A549 (cell line): Measurements from ENCODE around the gene RACGAP1. TPM values are rescaled to one million over a fixed set of nuclear protein-coding genes. Genes with fewer than 3 reads are reported as not detected.

ENCODE experiments used
- ATAC-seq, 2 experiments: fragments of 200-7000 bp in 1 of 2; fragments of >200 bp in 1 of 2; cut with Nextera tagmentation in 1 of 2; cut with Tn5 transposase in 1 of 2; 3 replicates each; pipeline versions ENCODE4 v1.8.0 to v1.9.1; 2018 to 2020; ENCODE audit warnings: mild to moderate bottlenecking in 1 of 2, moderate library complexity in 1 of 2
- CTCF ChIA-PET: fragments of 300-600 bp; sonication (Branson Sonifier 250); formaldehyde crosslinking; extraction: SDS; loops from one replicate; lab custom pipeline; 2021; ENCODE audit warnings: antibody characterized with exemption, inconsistent platforms; lab: Yijun Ruan, JAX
- POLR2A ChIA-PET: fragments of 350-600 bp; formaldehyde crosslinking; extraction: SDS; loops from one replicate; lab custom pipeline; 2021; ENCODE audit warnings: antibody characterized with exemption, inconsistent platforms; lab: Yijun Ruan, JAX
- DNase-seq, 2 experiments: peaks; one replicate each; pipeline versions ENCODE4 v3.0.0 to v3.0.0-alpha.2; 2011 to 2016; ENCODE audit warnings: low read depth in 1 of 2, low spot score in 1 of 2
- FAIRE-seq: peaks from 2 replicates; lab custom pipeline; 2011; peaks lifted over from hg19 to GRCh38; lab: Jason Lieb, UNC
- H3K27ac ChIP-seq, 2 experiments: fragments of >200 bp; sonication (Bioruptor Twin); formaldehyde crosslinking; 3 replicates each; pipeline ENCODE4 v1.5.1; 2016 to 2017
- H3K4me1 ChIP-seq: fragments of >200 bp; sonication (Bioruptor Twin); formaldehyde crosslinking; 3 replicates; pipeline ENCODE4 v1.6.1; 2016
- H3K4me2 ChIP-seq: fragments of >200 bp; sonication (Bioruptor Twin); formaldehyde crosslinking; 3 replicates; pipeline ENCODE4 v1.6.1; 2016
- H3K4me3 ChIP-seq: fragments of >200 bp; sonication (Bioruptor Twin); formaldehyde crosslinking; 3 replicates; pipeline ENCODE4 v1.5.1; 2016
- H3K9me3 ChIP-seq: fragments of >200 bp; sonication (Bioruptor Twin); formaldehyde crosslinking; 3 replicates; pipeline ENCODE4 v1.6.1; 2016
- CBX2 ChIP-seq: fragments of 200-600 bp; sonication (generic); IDR thresholded peaks from 2 replicates; pipeline ENCODE4 v1.6.1; 2016; ENCODE audit warnings: low read depth, mild to moderate bottlenecking, borderline replicate concordance
- EHMT2 ChIP-seq: fragments of 200-600 bp; sonication (generic); IDR thresholded peaks from 2 replicates; pipeline ENCODE4 v1.6.1; 2016; ENCODE audit warnings: antibody characterized with exemption, low read depth, mild to moderate bottlenecking, moderate library complexity
- FOSB ChIP-seq: fragments of 250-450 bp; sonication (Bioruptor Pico); IDR thresholded peaks from 2 replicates; pipeline ENCODE4 v1.5.0; 2020; ENCODE audit warnings: mild to moderate bottlenecking, moderate library complexity
- HDAC2 ChIP-seq: fragments of 200-600 bp; sonication (generic); IDR thresholded peaks from 2 replicates; pipeline ENCODE4 v1.6.1; 2016
- HEYL ChIP-seq: fragments of 250-450 bp; sonication (Bioruptor Pico); IDR thresholded peaks from 2 replicates; pipeline ENCODE4 v1.8.0; 2021; ENCODE audit warnings: mild to moderate bottlenecking, moderate library complexity
- HOXA7 ChIP-seq: fragments of 250-450 bp; sonication (Bioruptor Pico); IDR thresholded peaks from 2 replicates; pipeline ENCODE4 v1.5.0; 2020; ENCODE audit warnings: mild to moderate bottlenecking, moderate library complexity
- MAFK ChIP-seq: fragments of 450-650 bp; IDR thresholded peaks from 2 replicates; pipeline ENCODE4 v1.6.1; 2014; ENCODE audit not compliant: partially characterized antibody
- MYC ChIP-seq: IDR thresholded peaks from 2 replicates; pipeline ENCODE4 v1.6.1; 2012; ENCODE audit warnings: mild to moderate bottlenecking, inconsistent platforms, low read length, improper control_type of control experiment, borderline replicate concordance
- NFE2L2 ChIP-seq: fragments of 150-350 bp; conservative IDR thresholded peaks from 2 replicates; pipeline ENCODE4 v1.6.1; 2014; ENCODE audit warnings: low read length
- PHF8 ChIP-seq: fragments of 200-600 bp; sonication (generic); IDR thresholded peaks from 2 replicates; pipeline ENCODE4 v1.6.1; 2016; ENCODE audit warnings: low read depth, mild to moderate bottlenecking, antibody characterized with exemption, moderate library complexity, borderline replicate concordance
- POLR2AphosphoS2 ChIP-seq: conservative IDR thresholded peaks from 2 replicates; pipeline ENCODE4 v1.6.1; 2012; ENCODE audit warnings: low read length, improper control_type of control experiment, inconsistent platforms
- REST ChIP-seq: fragments of 200-600 bp; sonication (generic); IDR thresholded peaks from 2 replicates; pipeline ENCODE4 v1.6.1; 2016; ENCODE audit warnings: antibody characterized with exemption, mild to moderate bottlenecking, moderate library complexity
- TFCP2L1 ChIP-seq: fragments of 250-450 bp; sonication (Bioruptor Pico); IDR thresholded peaks from 2 replicates; pipeline ENCODE4 v1.5.0; 2021; ENCODE audit warnings: mild to moderate bottlenecking
- TP53 ChIP-seq: fragments of 250-450 bp; sonication (Bioruptor Pico); IDR thresholded peaks from 2 replicates; pipeline ENCODE4 v1.5.0; 2021; ENCODE audit warnings: mild to moderate bottlenecking, moderate library complexity
- ZC3H11A ChIP-seq: fragments of 450-650 bp; IDR thresholded peaks from 2 replicates; pipeline ENCODE4 v1.6.1; 2014; ENCODE audit warnings: antibody characterized with exemption, mild to moderate bottlenecking
- ZSCAN20 ChIP-seq: fragments of 250-450 bp; sonication (Bioruptor Pico); IDR thresholded peaks from 2 replicates; pipeline ENCODE4 v1.8.0; 2022; ENCODE audit warnings: mild to moderate bottlenecking, moderate library complexity
- WGBS: methylation state at CpG from one replicate; pipeline ENCODE4 v1.1.6; 2017; ENCODE audit errors: missing lambda C conversion rate; 5-methylcytosine and 5-hydroxymethylcytosine counted together
- polyA plus RNA-seq, 4 experiments: library from polyadenylated mRNA; depleted of rRNA in 3 of 4; stranded (reverse); fragments of >200 nt; fragmentation: RNase III in 1 of 4; extraction: RNeasy Plus Mini Kit Qiagen cat#74134 plus additional on column Dnase treatment in 1 of 4; gene quantifications; 2 replicates in 3 of 4; 3 replicates in 1 of 4; pipeline ENCODE4 v1.2.3, GENCODE V29; 2011 to 2017
- TF ChIP-seq, protein P1 (sequence below): fragments of >200 bp; sonication (Bioruptor Twin); formaldehyde crosslinking; IDR thresholded peaks from 3 replicates; pipeline ENCODE4 v1.6.1; 2016
- TF ChIP-seq, protein P2 (sequence below): fragments of 450-650 bp; IDR thresholded peaks from 2 replicates; pipeline ENCODE4 v1.6.1; 2014; ENCODE audit warnings: antibody characterized with exemption
- TF ChIP-seq, protein P3 (sequence below): fragments of 250-450 bp; sonication (Bioruptor Pico); IDR thresholded peaks from 2 replicates; pipeline ENCODE4 v1.5.0; 2021; ENCODE audit warnings: mild to moderate bottlenecking, moderate library complexity, borderline replicate concordance
- TF ChIP-seq, protein P4 (sequence below): IDR thresholded peaks from 2 replicates; pipeline ENCODE4 v1.6.1; 2012

The RACGAP1 gene
- polyA plus RNA-seq, 2 of the 4 experiments (the other 2 are of a cell fraction) = 103 to 107 TPM

- Histone ChIP-seq H3K4me3 (no peak overlapping the region), H3K4me2 (no peak overlapping the region)
- no peak for ATAC-seq
- POLR2A ChIA-PET = no interaction called here
- no peak for TF ChIP-seq HOXA7 (CRISPR knock-in tag)
- TF ChIP-seq TFCP2L1 = no peak
- TF ChIP-seq NFE2L2 = no peak
- no peak for TF ChIP-seq EHMT2
- TF ChIP-seq REST = no peak
- TF ChIP-seq MAFK = no peak
- TF ChIP-seq, protein P1, sequence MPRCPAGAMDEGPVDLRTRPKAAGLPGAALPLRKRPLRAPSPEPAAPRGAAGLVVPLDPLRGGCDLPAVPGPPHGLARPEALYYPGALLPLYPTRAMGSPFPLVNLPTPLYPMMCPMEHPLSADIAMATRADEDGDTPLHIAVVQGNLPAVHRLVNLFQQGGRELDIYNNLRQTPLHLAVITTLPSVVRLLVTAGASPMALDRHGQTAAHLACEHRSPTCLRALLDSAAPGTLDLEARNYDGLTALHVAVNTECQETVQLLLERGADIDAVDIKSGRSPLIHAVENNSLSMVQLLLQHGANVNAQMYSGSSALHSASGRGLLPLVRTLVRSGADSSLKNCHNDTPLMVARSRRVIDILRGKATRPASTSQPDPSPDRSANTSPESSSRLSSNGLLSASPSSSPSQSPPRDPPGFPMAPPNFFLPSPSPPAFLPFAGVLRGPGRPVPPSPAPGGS = no peak
- no peak for TF ChIP-seq ZC3H11A
- no peak for TF ChIP-seq HDAC2
- no peak for TF ChIP-seq FOSB
- no peak for TF ChIP-seq CBX2
- TF ChIP-seq, protein P2, sequence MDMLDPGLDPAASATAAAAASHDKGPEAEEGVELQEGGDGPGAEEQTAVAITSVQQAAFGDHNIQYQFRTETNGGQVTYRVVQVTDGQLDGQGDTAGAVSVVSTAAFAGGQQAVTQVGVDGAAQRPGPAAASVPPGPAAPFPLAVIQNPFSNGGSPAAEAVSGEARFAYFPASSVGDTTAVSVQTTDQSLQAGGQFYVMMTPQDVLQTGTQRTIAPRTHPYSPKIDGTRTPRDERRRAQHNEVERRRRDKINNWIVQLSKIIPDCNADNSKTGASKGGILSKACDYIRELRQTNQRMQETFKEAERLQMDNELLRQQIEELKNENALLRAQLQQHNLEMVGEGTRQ = no peak
- no peak for TF ChIP-seq TP53 (CRISPR knock-in tag)
- TF ChIP-seq PHF8 = no peak
- TF ChIP-seq, protein P3, sequence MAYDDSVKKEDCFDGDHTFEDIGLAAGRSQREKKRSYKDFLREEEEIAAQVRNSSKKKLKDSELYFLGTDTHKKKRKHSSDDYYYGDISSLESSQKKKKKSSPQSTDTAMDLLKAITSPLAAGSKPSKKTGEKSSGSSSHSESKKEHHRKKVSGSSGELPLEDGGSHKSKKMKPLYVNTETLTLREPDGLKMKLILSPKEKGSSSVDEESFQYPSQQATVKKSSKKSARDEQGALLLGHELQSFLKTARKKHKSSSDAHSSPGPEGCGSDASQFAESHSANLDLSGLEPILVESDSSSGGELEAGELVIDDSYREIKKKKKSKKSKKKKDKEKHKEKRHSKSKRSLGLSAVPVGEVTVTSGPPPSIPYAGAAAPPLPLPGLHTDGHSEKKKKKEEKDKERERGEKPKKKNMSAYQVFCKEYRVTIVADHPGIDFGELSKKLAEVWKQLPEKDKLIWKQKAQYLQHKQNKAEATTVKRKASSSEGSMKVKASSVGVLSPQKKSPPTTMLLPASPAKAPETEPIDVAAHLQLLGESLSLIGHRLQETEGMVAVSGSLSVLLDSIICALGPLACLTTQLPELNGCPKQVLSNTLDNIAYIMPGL (CRISPR knock-in tag) = no peak
- TF ChIP-seq POLR2AphosphoS2 = no peak
- TF ChIP-seq ZSCAN20 (CRISPR knock-in tag) = no peak
- TF ChIP-seq HEYL (CRISPR knock-in tag) = no peak
- TF ChIP-seq MYC = no peak
- TF ChIP-seq, protein P4, sequence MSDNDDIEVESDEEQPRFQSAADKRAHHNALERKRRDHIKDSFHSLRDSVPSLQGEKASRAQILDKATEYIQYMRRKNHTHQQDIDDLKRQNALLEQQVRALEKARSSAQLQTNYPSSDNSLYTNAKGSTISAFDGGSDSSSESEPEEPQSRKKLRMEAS = no peak
- TF ChIP-seq, all 56 proteins: peak for 0
- CTCF ChIA-PET = interaction anchor here (1.2 to 12.8 kb wide), 3 partner anchors 9 to 98 kb away, joined by 4 to 193 read pairs (median 91); partner anchors contain the start of gene AQP2
- Histone ChIP-seq H3K4me1 (peaks cover 14% of the 10 kb centered on the region), H3K27ac (no peak overlapping the region), H3K9me3 (no peaks in the 10 kb centered on the region)
- FAIRE-seq (no peak), DNase-seq (no peak)
- WGBS = 75% methylated on average over 6 of the region's 6 CpGs
These were observed 68.4 kb downstream of the RACGAP1 start for GRCh38 chr12:49956663-49957569.
